NCI-H1417 (cell line): ENCODE data around the gene TMEM255A.
A peak's percentile ranks its signal among the peaks of the same experiment; 100 is the strongest.

Experiments
- DNase-seq, 3 experiments: peaks; one replicate each; lab custom pipeline; 2025; lab: John Stamatoyannopoulos, UW

TMEM255A gene

DNA sequence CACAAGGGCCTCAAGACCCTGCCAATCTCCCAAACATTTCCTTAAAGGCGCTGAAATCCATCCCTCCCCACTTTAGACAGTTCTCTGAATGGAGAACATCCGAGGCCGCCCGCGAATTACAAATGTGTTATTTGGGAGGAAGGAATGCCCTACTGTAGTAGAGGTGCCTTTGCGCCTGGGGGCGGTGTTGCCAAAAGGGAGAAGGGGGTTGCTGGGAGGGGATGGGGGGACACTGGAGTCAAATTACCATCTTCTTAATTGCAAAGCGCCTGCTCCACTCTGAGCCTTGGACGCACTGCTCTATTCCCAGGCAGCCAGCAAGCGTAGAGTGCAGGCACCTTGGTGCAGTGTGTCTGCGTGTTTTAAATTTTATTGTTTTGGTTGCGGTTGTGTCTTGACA, 2.7 kb downstream of the TMEM255A start:
- no peak for DNase-seq

GRCh38 chrX:120306630-120307029, 4.6 kb downstream of the TMEM255A start:
- DNase-seq = no peak

DNA sequence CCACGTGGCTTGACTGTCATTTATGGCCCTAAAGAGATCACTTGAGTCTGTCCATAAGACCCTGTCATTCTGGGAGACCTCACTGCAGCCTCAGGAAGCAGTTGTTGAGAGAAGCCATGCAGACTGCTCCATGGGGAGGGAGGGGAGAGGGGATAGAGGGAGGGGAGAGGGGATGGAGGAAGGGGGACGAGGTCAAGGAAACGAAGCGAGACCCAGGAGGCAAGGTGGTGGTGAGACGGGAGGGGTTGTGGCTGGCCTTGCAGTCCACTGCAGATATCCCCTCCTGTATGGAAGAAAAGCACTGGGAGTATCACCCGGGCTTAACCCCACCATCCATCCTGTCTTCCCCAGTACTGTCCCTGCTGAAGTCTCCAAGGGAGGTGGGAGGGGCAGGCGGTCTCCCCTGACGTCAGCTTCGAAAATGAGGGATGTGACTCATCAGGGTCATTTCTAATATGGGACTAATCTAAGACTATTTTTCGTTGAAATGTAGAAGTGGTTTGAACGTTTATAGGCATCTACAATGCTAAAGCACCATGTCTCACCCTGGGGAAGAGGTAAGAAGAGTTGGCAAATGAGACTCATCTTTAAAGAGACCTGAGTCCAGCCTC, 5.6 kb downstream of the TMEM255A start:
- no peak for DNase-seq

DNA sequence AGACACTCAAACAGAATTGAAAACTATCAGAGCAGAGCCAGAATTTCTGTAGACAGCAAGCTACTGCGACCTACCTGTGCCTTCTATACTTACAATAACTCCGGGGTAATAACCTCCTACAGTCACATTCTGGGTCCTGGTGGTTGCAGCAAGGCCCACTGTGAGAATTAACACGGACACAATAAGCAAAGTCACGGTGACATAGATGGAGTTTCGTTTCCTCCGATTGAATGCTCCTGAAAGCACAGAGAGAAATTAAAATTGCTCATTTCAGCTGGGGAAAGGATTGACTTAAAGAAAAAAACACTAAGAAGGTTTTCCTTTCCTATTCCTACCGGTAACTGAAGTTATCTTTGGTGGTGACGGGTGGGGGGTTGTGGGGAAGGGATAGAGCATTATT, 7.0 kb downstream of the TMEM255A start:
- DNase-seq = no peak

- peak in 2 of 3 experiments; percentile 72 to 88 for DNase-seq
These were observed 8.8 kb downstream of the TMEM255A start for GRCh38 chrX:120302434-120302833.

- DNase-seq = peak in 2 of 3 experiments; percentile 57 to 82
These were observed 9.3 kb downstream of the TMEM255A start for GRCh38 chrX:120301960-120302359.

GRCh38 chrX:120301497-120301896, 9.8 kb downstream of the TMEM255A start:
- DNase-seq = no peak

DNA sequence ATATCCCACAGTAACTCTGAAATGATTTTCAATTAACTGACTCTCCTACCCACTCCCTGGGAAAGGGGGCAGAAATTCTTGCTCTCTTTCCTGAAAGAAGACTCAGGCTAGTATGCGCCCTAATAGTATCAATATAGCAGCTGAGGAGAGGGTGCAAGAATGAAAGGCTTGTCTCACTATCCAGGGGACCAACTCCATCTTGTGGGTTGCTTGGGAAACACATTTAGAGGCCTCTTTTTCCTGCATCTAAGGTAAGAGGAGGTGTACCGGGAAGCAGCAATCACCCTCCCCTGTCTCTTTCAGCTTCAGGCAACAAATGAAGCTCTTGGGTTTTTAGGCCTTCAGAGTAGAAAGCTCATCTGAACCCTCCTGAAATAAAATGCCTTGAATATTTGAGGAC, 11.3 kb downstream of the TMEM255A start:
- peak in 2 of 3 experiments; percentile 29 to 57 for DNase-seq

DNA sequence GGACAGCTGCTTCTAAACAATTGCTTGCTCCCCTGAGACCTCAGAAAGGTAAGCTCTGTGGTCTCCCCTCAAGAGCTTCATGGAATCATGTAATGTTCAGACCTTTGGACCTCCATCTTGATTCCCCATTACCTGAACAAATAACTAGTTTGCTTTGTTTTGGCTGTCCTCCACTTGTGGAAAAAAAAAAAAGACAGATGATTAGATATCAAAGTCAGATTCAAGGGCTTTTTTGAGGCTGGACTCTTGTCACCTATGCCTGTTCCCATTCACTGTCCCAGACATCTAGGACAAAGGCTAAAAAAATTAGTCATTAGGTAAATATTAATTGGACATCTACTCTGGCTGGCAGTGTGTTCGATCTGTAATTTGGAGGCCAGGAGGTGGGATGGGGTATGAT, 13.3 kb downstream of the TMEM255A start:
- no peak for DNase-seq

GRCh38 chrX:120294651-120295050, 16.6 kb downstream of the TMEM255A start:
- DNase-seq = no peak

- DNase-seq = no peak
These were observed 18.2 kb downstream of the TMEM255A start for GRCh38 chrX:120293015-120293414.

GRCh38 chrX:120291211-120291610, 20.1 kb downstream of the TMEM255A start:
- no peak for DNase-seq

- peak in 1 of 3 experiments; percentile 36 for DNase-seq
These were observed 21.2 kb downstream of the TMEM255A start for GRCh38 chrX:120290107-120290506.

DNA sequence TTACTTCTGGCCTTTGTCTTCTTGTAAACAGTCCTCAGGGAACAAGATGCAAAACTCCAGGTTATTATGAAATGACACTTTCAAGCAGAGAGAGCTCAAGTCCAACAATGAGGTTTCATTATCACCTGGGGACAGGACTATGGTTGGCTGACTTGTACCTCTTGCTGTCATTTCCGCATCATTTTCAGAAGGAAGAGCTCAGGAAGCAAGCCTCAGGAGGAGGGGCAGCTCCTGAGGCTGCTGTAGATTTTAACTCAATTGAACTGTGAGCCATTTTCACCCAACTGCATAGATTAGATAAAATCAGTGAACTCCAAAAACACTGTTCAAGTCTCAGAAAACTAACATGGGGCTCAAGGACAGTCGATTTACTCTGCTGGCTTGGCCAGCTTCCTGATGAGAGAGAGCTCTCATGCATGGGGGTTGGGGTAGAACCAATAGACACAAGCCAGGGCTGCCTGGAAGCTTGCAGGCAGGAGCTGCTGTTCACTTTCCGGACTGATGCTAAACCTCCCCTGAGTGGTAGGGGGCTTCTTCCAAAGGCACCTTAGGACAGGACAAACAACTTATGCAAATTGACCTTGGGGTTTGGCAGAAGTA, 23.6 kb downstream of the TMEM255A start:
- DNase-seq = no peak

GRCh38 chrX:120286733-120287512, 24.3 kb downstream of the TMEM255A start:
- no peak for DNase-seq

GRCh38 chrX:120282697-120283096, 28.6 kb downstream of the TMEM255A start:
- DNase-seq = no peak

DNA sequence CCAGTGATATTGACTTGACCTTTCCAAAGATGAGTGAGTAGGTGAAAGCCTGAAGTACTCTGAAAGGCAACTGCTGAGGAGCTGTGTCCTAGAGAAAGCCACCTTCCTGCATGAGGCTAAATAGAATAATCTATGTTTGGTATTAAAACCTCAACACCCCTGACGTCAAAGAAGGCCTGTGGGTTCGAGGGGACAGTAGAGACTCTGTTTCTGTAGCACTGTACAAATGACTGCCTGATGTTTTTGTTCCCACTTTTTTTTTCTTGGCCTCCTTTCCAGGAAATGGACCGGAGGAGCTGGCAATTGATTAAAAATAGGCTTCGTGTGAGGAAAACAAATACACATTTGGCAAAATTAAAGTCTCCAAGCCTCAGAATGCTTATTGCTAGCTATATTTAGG, 29.5 kb downstream of the TMEM255A start:
- DNase-seq = no peak

- no peak for DNase-seq
These were observed 30.1 kb downstream of the TMEM255A start for GRCh38 chrX:120281021-120281624.

- no peak for DNase-seq
These were observed 36.3 kb downstream of the TMEM255A start for GRCh38 chrX:120274958-120275357.

GRCh38 chrX:120274145-120274544, 37.1 kb downstream of the TMEM255A start:
- no peak for DNase-seq

DNA sequence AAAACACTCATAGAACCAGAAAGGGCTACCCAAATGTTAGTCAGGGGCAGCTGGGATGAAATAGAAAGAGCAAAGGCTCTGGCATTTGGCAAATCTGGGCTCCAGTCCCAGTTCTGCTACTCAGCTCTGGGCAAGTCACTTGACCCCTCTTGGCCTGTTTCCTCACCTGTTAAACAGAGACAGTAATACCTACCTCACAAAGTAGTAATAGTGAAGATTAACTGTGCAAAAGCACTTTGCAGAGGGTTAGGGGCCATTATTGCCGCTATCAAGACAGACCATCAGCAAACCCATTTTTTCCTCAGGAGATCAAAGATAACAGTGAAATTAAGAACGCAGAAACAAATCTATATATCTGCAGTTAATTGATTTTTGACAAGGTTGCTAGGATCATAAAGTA, 40.0 kb downstream of the TMEM255A start:
- no peak for DNase-seq

DNA sequence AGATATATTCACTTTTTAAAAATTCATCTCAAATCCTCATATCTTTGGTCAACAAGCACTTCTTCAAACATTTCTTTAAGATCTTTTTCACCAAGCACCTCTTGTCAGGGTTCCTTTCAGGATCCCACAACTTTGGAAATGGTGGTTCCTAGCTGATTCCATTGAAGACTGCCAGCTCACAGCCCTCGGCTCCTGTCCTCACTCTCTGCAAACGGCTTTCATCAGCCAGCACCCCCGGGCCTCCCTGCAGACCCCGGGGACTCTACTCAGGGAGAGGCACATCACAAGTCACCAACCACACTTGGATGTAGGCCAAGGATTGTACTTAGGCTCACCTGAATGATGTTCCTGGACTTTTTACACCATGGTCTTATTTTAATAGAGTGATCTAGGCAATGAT, 40.7 kb downstream of the TMEM255A start:
- no peak for DNase-seq
